ACC112 (cell line): ENCODE data around the gene PNP.
A peak's percentile ranks its signal among the peaks of the same experiment; 100 is the strongest.
"Not testable (repeated sequence)": the region's sequence is repeated elsewhere in the genome, so short reads cannot be mapped to it uniquely, and the experiment has no call there.

Experiments used
- H2AFZ ChIP-seq: fragments of 200-600 bp; sonication (generic); one replicate; pipeline ENCODE4 v1.6.0; 2017; ENCODE audit warnings: antibody characterized with exemption, low read length; ENCODE audit not compliant: unreplicated experiment
- H3K27ac ChIP-seq: fragments of 200-600 bp; sonication (generic); 2 replicates; pipeline ENCODE4 v1.5.1; 2014; ENCODE audit warnings: low read depth, mild to moderate bottlenecking, antibody characterized with exemption, low read length, moderate library complexity
- H3K27me3 ChIP-seq: fragments of 200-600 bp; sonication (generic); 2 replicates; pipeline ENCODE4 v1.6.1; 2014; ENCODE audit warnings: mild to moderate bottlenecking, antibody characterized with exemption, low read length, moderate library complexity, mixed read lengths; ENCODE audit not compliant: insufficient read depth
- H3K36me3 ChIP-seq: fragments of 200-600 bp; sonication (generic); 2 replicates; pipeline ENCODE4 v1.6.1; 2016; ENCODE audit warnings: mild to moderate bottlenecking, antibody characterized with exemption, low read length, moderate library complexity, mixed read lengths; ENCODE audit not compliant: insufficient read depth
- H3K4me1 ChIP-seq: fragments of 200-600 bp; sonication (generic); one replicate; pipeline ENCODE4 v1.6.1; 2016; ENCODE audit warnings: low read length, mixed read lengths; ENCODE audit not compliant: insufficient read depth, unreplicated experiment, control insufficient read depth
- H3K4me3 ChIP-seq: fragments of 200-600 bp; sonication (generic); 2 replicates; pipeline ENCODE4 v1.5.1; 2014; ENCODE audit warnings: mild to moderate bottlenecking, low read depth, low read length
- H3K79me2 ChIP-seq: fragments of 200-600 bp; sonication (generic); one replicate; pipeline ENCODE4 v1.6.0; 2016; ENCODE audit warnings: low read length; ENCODE audit not compliant: control insufficient read depth, unreplicated experiment, insufficient read depth

The PNP gene

DNA sequence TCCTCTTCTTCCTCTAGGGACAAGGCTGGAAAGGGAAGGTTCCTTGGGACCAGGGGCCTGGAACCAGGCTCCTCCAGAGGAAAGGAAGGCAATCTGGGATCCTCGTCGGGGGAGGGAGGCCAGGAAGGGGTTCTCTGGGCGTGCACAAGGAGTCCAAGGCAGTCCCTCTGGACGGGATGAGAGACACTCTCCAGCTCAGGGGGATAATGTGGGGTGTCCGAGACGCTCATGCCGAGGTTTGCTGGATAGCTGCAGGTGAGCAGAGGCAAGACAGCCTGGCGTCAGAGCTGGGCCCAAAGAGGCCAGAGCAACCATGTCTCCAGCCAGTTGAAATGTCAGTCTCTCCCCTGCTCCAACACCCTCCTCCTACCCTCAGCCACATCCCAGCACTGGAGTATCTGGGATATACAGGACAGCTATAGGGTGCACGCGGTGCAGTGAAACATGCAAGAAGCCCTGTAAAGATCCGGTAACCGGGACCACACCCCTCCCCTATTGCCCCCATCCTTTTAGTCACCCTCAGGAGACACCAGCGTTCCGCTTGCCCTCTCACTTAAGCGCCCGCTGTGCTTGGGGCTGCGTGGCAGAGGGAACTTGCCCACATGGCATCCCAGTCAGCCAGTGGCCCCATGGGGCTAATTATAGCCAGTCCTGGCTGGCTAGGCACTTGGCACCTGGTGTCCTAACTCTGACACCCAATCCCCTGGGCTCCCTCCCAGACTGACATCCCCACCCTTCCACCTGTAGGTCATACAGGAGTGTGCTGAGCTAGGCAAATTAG is 33.4 kb upstream of the PNP start, which contains the start of gene KLHL33:
Gene KLHL33 (minus strand): TSS at position 585 of the 781 bp plus-strand sequence. CDS start 355 bp downstream, at position 230.
- Histone ChIP-seq H3K27me3 (peaks cover 4% of the 10 kb centered on the region; the same call in 1 of the 2 replicates), H3K27ac (no peak within 1 kb of the TSS), H2AFZ (no peak within 1 kb of the TSS), H3K36me3 (no peaks in the 10 kb centered on the region), H3K4me1 (peaks cover 10% of the 10 kb centered on the region), H3K4me3 (no peak within 1 kb of the TSS), H3K79me2 (no peaks in the 10 kb centered on the region)

DNA sequence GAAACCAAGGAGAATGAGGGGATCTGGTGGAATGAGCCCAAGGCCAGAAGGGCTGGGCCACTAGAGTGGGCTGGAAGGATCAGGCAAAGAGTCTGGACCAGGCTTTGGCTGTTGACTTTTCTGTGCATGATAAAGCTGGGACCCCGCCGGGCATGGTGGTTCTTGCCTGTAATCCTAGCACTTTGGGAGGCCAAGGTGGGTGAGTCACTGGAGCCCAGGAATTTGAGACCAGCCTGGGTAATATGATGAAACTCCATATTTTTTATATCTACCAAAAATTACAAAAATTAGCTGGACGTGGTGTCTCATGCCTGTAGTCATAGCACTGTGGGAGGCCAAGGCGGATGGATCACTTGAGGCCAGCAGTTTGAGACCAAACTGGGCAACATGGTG is 32.8 kb upstream of the PNP start:
- H3K36me3 ChIP-seq = no peaks in the 10 kb centered on the region
- no peaks in the 10 kb centered on the region for H3K79me2 ChIP-seq
- H3K4me1 ChIP-seq = peaks cover 10% of the 10 kb centered on the region
- H3K27ac ChIP-seq = no peak overlapping the region
- peaks cover 4% of the 10 kb centered on the region; the same call in 1 of the 2 replicates for H3K27me3 ChIP-seq
- H2AFZ ChIP-seq = no peak overlapping the region
- no peak overlapping the region for H3K4me3 ChIP-seq

DNA sequence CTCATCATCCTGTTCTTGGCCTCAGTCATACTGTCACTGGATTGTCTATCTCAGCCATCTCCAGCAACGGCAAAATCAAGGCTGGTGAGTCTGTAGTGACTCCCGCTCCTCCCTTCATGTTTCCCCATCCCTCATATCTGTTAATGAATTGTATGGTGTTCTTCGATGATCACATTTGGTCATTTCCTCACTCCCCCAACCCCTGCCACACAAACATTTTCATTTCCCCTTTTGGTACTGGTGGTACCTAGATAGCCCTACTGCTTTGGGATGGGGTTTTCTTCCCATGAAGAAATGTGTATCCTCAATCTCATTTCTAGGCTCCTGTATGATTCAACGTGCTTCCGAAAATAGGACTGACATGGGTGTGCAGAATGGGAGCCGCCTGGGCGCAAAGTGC is 30.5 kb upstream of the PNP start:
- H2AFZ ChIP-seq = no peak overlapping the region
- no peaks in the 10 kb centered on the region for H3K36me3 ChIP-seq
- H3K27ac ChIP-seq = no peak overlapping the region
- H3K79me2 ChIP-seq = no peaks in the 10 kb centered on the region
- H3K27me3 ChIP-seq = peaks cover 4% of the 10 kb centered on the region; the same call in 1 of the 2 replicates
- H3K4me1 ChIP-seq = peaks cover 10% of the 10 kb centered on the region
- H3K4me3 ChIP-seq = no peak overlapping the region

DNA sequence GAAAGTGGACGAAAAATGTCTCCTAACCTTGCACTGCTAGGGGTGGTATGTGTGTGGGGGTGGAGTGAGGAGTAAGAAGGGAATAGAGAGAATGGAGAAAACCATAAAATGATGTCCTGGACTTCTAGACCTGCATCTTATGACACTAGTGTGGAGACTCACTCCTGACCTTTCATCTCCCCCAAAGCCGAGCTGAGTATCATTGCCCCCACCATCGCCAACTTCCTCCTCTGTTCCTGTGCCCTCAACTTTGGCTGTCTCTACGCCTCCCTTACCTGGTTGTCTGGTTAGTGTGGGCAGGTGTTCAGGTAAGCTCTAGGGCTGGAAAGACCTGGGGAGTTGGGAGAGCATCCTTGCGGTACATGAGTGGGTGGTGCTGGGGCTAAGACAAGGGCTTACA is 28.7 kb upstream of the PNP start:
- Histone ChIP-seq H3K27me3 (peaks cover 2% of the 10 kb centered on the region; the same call in 1 of the 2 replicates), H3K36me3 (no peaks in the 10 kb centered on the region), H2AFZ (no peak overlapping the region), H3K4me1 (peaks cover 10% of the 10 kb centered on the region), H3K79me2 (no peaks in the 10 kb centered on the region), H3K27ac (no peak overlapping the region), H3K4me3 (no peak overlapping the region)

DNA sequence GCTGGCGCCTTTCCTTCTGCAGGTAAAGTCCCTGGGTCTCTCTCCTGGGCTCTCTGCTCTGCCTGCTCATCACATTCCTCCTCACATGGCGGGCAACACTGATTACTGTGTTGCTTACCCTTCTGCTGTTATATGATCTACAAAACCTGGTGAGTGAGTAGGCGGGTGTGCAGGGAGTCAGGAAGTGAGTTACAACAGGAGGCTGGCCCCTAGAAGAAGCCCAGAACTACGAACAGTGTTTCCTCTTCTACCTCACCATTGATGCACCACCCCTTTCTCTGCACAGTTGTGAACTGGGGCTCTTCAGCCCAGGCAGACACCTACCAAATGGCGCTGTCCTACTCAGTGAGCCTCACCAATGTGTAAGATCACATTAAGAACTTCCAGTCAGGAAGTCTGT is 28.3 kb upstream of the PNP start:
- H3K4me3 ChIP-seq = no peak overlapping the region
- H3K36me3 ChIP-seq = no peaks in the 10 kb centered on the region
- peaks cover 10% of the 10 kb centered on the region for H3K4me1 ChIP-seq
- no peaks in the 10 kb centered on the region for H3K79me2 ChIP-seq
- H3K27me3 ChIP-seq = no peaks in the 10 kb centered on the region
- no peak overlapping the region for H2AFZ ChIP-seq
- no peak overlapping the region for H3K27ac ChIP-seq

DNA sequence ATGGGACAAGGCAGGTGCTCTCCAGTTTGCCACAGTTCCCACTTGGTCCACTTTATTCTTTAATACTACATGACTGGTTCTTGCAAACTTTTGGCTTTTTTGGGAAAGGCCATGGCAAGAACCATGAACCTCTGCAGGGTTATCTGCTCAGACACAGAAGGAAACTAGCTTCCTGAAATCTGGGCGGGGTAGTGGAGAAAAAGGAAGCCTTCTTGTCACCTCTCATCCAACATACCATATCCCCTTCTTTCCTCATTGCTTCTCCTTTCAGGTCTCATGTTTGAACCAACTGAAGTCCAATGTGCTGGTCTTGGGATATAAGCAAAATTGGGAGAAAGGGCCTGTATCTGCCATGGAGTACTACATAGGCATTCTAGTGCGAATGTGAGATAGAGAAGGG is 27.7 kb upstream of the PNP start:
- H3K36me3 ChIP-seq = no peaks in the 10 kb centered on the region
- H3K4me3 ChIP-seq = no peak overlapping the region
- no peaks in the 10 kb centered on the region for H3K27me3 ChIP-seq
- no peak overlapping the region for H3K27ac ChIP-seq
- H3K79me2 ChIP-seq = no peaks in the 10 kb centered on the region
- H3K4me1 ChIP-seq = peaks cover 5% of the 10 kb centered on the region
- H2AFZ ChIP-seq = no peak overlapping the region

DNA sequence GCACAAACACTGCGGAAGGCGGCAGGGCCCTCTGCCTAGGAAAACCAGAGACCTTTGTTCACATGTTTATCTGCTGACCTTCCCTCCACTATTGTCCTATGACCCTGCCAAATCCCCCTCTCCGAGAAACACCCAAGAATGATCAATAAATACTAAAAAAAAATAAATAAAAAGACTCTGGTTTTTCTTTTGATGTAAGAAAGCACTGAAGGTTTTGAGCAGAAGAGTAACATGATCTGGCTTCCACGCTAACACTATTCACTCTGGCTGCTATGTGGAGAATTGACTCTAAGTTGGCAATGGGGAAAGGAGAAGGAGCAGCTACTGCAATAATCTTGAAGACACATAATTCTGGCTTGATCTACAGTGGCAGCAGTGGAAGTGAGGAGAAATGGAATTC is 25.6 kb upstream of the PNP start:
- not testable (repeated sequence) for H2AFZ ChIP-seq, H3K27me3 ChIP-seq, H3K4me3 ChIP-seq, H3K4me1 ChIP-seq, H3K27ac ChIP-seq, H3K79me2 ChIP-seq
- peaks cover 21% of the 10 kb centered on the region for H3K36me3 ChIP-seq

DNA sequence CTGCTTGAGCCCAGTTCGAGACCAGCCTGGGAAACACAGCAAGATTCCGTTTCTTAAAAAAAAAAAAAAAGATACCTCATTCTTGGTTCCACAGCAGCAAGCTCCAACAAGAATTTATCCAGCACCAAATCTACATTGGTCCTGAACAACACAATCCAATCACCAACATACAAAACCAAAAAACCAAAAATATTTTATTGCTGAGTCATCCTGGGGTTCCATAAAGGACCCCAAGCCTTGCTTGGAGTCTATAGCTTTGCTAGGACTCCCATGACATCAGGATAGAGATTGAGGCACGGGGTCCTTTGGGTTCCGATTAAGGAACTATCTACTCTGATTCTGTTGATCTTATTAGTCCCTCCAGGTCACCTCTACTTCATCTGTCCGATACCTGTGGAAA is 22.3 kb upstream of the PNP start:
- peaks cover 35% of the 10 kb centered on the region for H3K36me3 ChIP-seq
- H3K27ac ChIP-seq = no peak overlapping the region
- H3K4me1 ChIP-seq = no peaks in the 10 kb centered on the region
- H3K27me3 ChIP-seq = no peaks in the 10 kb centered on the region
- H3K79me2 ChIP-seq = no peaks in the 10 kb centered on the region
- no peak overlapping the region for H3K4me3 ChIP-seq
- no peak overlapping the region for H2AFZ ChIP-seq

DNA sequence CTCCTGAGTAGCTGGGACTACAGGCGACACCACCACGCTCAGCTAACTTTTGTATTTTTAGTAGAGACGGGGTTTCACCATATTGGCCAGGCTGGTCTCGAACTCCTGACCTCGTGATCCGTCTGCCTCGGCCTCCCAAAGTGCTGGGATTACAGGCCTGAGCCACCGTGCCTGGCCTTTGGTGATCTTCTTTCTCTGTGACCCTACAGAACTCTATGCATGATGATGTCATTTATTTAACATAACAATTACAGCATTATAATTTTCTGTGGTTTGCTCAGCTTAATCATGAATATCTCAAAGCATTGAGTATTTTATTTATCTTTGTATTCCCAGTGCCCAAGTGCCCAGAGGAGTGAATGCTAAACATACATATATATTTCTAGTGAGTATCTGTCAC is 16.4 kb upstream of the PNP start:
- H3K27ac ChIP-seq, H3K4me3 ChIP-seq, H3K27me3 ChIP-seq, H2AFZ ChIP-seq: not testable (repeated sequence)
- peaks cover 33% of the 10 kb centered on the region; the same call in 1 of the 2 replicates for H3K36me3 ChIP-seq
- peaks cover 36% of the 10 kb centered on the region for H3K79me2 ChIP-seq
- H3K4me1 ChIP-seq = peaks cover 18% of the 10 kb centered on the region

DNA sequence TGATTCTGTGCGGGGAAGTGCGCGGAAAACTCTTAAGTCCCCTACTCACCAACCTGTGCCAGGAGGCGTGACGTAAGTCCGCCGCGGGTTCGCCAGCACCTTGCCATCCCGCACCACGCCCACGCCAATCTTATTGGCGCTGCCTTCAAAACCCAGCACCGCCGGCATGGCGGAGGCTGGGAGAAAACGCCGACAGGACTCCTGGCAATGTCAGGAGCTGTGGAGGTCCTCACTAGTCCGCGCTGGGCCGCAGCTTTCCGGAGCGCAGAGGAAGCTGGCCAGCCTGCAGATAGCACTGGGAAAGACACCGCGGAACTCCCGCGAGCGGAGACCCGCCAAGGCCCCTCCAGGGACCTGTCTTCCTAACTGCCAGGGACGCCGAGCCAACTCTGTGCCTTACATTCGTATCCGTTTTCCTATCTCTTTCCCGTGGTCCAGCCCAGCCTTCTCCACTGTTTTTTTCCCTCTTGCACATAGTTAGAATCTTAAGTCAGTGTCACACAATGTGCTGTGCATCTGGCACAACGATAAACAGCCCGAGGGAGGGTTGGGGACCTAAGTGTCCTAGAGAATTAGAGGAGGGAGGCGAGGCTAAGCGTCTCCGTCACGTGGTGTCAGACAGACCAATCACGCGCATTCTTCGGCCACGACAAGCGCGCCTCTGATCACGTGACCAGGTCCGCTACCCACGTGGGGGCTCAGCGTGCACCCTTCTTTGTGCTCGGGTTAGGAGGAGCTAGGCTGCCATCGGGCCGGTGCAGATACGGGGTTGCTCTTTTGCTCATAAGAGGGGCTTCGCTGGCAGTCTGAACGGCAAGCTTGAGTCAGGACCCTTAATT is 14.5 kb upstream of the PNP start, which contains the start of the genes APEX1 and OSGEP:
Gene APEX1 (plus strand): TSS at position 711 of the 839 bp plus-strand sequence. CDS start 420 bp downstream, outside the sequence.
Gene OSGEP (minus strand): TSS at position 297 of the 839 bp plus-strand sequence. CDS start 129 bp downstream, at position 168.
- Histone ChIP-seq H3K79me2 (peaks cover 51% of the 10 kb centered on the region), H3K27me3 (no peaks in the 10 kb centered on the region)

More for the DNA sequence above, 14.5 kb upstream of the PNP start, which contains the start of the genes APEX1 and OSGEP:
- H3K36me3 ChIP-seq = peaks cover 25% of the 10 kb centered on the region; the same call in 1 of the 2 replicates
- H3K4me1 ChIP-seq = peaks cover 26% of the 10 kb centered on the region
- H3K27ac ChIP-seq = peak within 1 kb of the TSS; percentile 93
- peak within 1 kb of the TSS; percentile 93 for H3K4me3 ChIP-seq
- peak within 1 kb of the TSS; percentile 90 for H2AFZ ChIP-seq
